ENCODE data around the gene OPCML.

The OPCML gene

GRCh38 chr11:133004369-133004768, 527.9 kb downstream of the OPCML start:
- Histone ChIP-seq H3K4me1 (ENCODE audit: control insufficient read depth in 1 of 2, insufficient read depth in 2 of 2, low read length in 2 of 2) (no peaks in the 10 kb centered on the region), H3K9ac (ENCODE audit: low read depth in 1 of 2, low read length in 2 of 2) (no peak overlapping the region), H3K27me3 (ENCODE audit: control insufficient read depth in 1 of 2, insufficient read depth in 2 of 2, low read length in 2 of 2) (peaks cover 6 to 9% of the 10 kb centered on the region in 2 donors), H3K27ac (ENCODE audit: low read depth, low read length) (no peak overlapping the region), H3K4me3 (ENCODE audit: low read depth in 1 of 2, low read length in 2 of 2) (no peak overlapping the region), H3K9me3 (ENCODE audit: control insufficient read depth in 1 of 2, low read length in 2 of 2) (peaks cover 0 to 2% of the 10 kb centered on the region in 2 donors), H3K36me3 (ENCODE audit: control insufficient read depth in 1 of 2, insufficient read depth in 2 of 2, low read length in 2 of 2) (no peaks in the 10 kb centered on the region)

- Histone ChIP-seq H3K4me3 (ENCODE audit: low read depth in 1 of 2, low read length in 2 of 2) (no peak overlapping the region), H3K27me3 (ENCODE audit: control insufficient read depth in 1 of 2, insufficient read depth in 2 of 2, low read length in 2 of 2) (peaks cover 11 to 14% of the 10 kb centered on the region in 2 donors), H3K9me3 (ENCODE audit: control insufficient read depth in 1 of 2, low read length in 2 of 2) (no peaks in the 10 kb centered on the region), H3K4me1 (ENCODE audit: control insufficient read depth in 1 of 2, insufficient read depth in 2 of 2, low read length in 2 of 2) (no peaks in the 10 kb centered on the region), H3K36me3 (ENCODE audit: control insufficient read depth in 1 of 2, insufficient read depth in 2 of 2, low read length in 2 of 2) (no peaks in the 10 kb centered on the region), H3K9ac (ENCODE audit: low read depth in 1 of 2, low read length in 2 of 2) (no peak overlapping the region), H3K27ac (ENCODE audit: low read depth, low read length) (no peak overlapping the region)
Observed at GRCh38 chr11:132999516-132999915, 532.8 kb downstream of the OPCML start.

GRCh38 chr11:132999031-132999430, 533.3 kb downstream of the OPCML start:
- Histone ChIP-seq H3K27me3 (ENCODE audit: control insufficient read depth in 1 of 2, insufficient read depth in 2 of 2, low read length in 2 of 2) (peaks cover 15 to 16% of the 10 kb centered on the region in 2 donors), H3K4me1 (ENCODE audit: control insufficient read depth in 1 of 2, insufficient read depth in 2 of 2, low read length in 2 of 2) (no peaks in the 10 kb centered on the region), H3K9me3 (ENCODE audit: control insufficient read depth in 1 of 2, low read length in 2 of 2) (no peaks in the 10 kb centered on the region), H3K36me3 (ENCODE audit: control insufficient read depth in 1 of 2, insufficient read depth in 2 of 2, low read length in 2 of 2) (no peaks in the 10 kb centered on the region), H3K9ac (ENCODE audit: low read depth in 1 of 2, low read length in 2 of 2) (no peak overlapping the region), H3K4me3 (ENCODE audit: low read depth in 1 of 2, low read length in 2 of 2) (no peak overlapping the region), H3K27ac (ENCODE audit: low read depth, low read length) (no peak overlapping the region)

- Histone ChIP-seq H3K4me1 (ENCODE audit: control insufficient read depth in 1 of 2, insufficient read depth in 2 of 2, low read length in 2 of 2) (no peaks in the 10 kb centered on the region), H3K4me3 (ENCODE audit: low read depth in 1 of 2, low read length in 2 of 2) (no peak overlapping the region), H3K27ac (ENCODE audit: low read depth, low read length) (no peak overlapping the region), H3K9ac (ENCODE audit: low read depth in 1 of 2, low read length in 2 of 2) (no peak overlapping the region), H3K27me3 (ENCODE audit: control insufficient read depth in 1 of 2, insufficient read depth in 2 of 2, low read length in 2 of 2) (peaks cover 20 to 27% of the 10 kb centered on the region in 2 donors), H3K36me3 (ENCODE audit: control insufficient read depth in 1 of 2, insufficient read depth in 2 of 2, low read length in 2 of 2) (no peaks in the 10 kb centered on the region), H3K9me3 (ENCODE audit: control insufficient read depth in 1 of 2, low read length in 2 of 2) (no peaks in the 10 kb centered on the region)
Observed at GRCh38 chr11:132997396-132997795, 534.9 kb downstream of the OPCML start.

- Histone ChIP-seq H3K9me3 (ENCODE audit: control insufficient read depth in 1 of 2, low read length in 2 of 2) (no peaks in the 10 kb centered on the region), H3K9ac (ENCODE audit: low read depth in 1 of 2, low read length in 2 of 2) (no peak overlapping the region), H3K27me3 (ENCODE audit: control insufficient read depth in 1 of 2, insufficient read depth in 2 of 2, low read length in 2 of 2) (peaks cover 20 to 27% of the 10 kb centered on the region in 2 donors), H3K4me1 (ENCODE audit: control insufficient read depth in 1 of 2, insufficient read depth in 2 of 2, low read length in 2 of 2) (no peaks in the 10 kb centered on the region), H3K4me3 (ENCODE audit: low read depth in 1 of 2, low read length in 2 of 2) (no peak overlapping the region), H3K27ac (ENCODE audit: low read depth, low read length) (no peak overlapping the region), H3K36me3 (ENCODE audit: control insufficient read depth in 1 of 2, insufficient read depth in 2 of 2, low read length in 2 of 2) (no peaks in the 10 kb centered on the region)
Observed at GRCh38 chr11:132994966-132995365, 537.3 kb downstream of the OPCML start.

- no peak overlapping the region for H3K9ac ChIP-seq (ENCODE audit: low read depth in 1 of 2, low read length in 2 of 2)
- peaks cover 20 to 26% of the 10 kb centered on the region in 2 donors for H3K27me3 ChIP-seq (ENCODE audit: control insufficient read depth in 1 of 2, insufficient read depth in 2 of 2, low read length in 2 of 2)
- no peaks in the 10 kb centered on the region for H3K36me3 ChIP-seq (ENCODE audit: control insufficient read depth in 1 of 2, insufficient read depth in 2 of 2, low read length in 2 of 2)
- H3K4me1 ChIP-seq (ENCODE audit: control insufficient read depth in 1 of 2, insufficient read depth in 2 of 2, low read length in 2 of 2), result no peaks in the 10 kb centered on the region
- H3K4me3 ChIP-seq (ENCODE audit: low read depth in 1 of 2, low read length in 2 of 2), result no peak overlapping the region
- no peak overlapping the region for H3K27ac ChIP-seq (ENCODE audit: low read depth, low read length)
- no peaks in the 10 kb centered on the region for H3K9me3 ChIP-seq (ENCODE audit: control insufficient read depth in 1 of 2, low read length in 2 of 2)
Observed at GRCh38 chr11:132993991-132994502, 538.3 kb downstream of the OPCML start.

GRCh38 chr11:132992838-132993631, 539.3 kb downstream of the OPCML start:
- peaks cover 20 to 24% of the 10 kb centered on the region in 2 donors for H3K27me3 ChIP-seq (ENCODE audit: control insufficient read depth in 1 of 2, insufficient read depth in 2 of 2, low read length in 2 of 2)
- H3K4me3 ChIP-seq (ENCODE audit: low read depth in 1 of 2, low read length in 2 of 2), result no peak overlapping the region
- no peaks in the 10 kb centered on the region for H3K4me1 ChIP-seq (ENCODE audit: control insufficient read depth in 1 of 2, insufficient read depth in 2 of 2, low read length in 2 of 2)
- no peaks in the 10 kb centered on the region for H3K9me3 ChIP-seq (ENCODE audit: control insufficient read depth in 1 of 2, low read length in 2 of 2)
- H3K36me3 ChIP-seq (ENCODE audit: control insufficient read depth in 1 of 2, insufficient read depth in 2 of 2, low read length in 2 of 2), result no peaks in the 10 kb centered on the region
- H3K9ac ChIP-seq (ENCODE audit: low read depth in 1 of 2, low read length in 2 of 2), result no peak overlapping the region
- no peak overlapping the region for H3K27ac ChIP-seq (ENCODE audit: low read depth, low read length)

GRCh38 chr11:132988411-132988810, 543.9 kb downstream of the OPCML start:
- Histone ChIP-seq H3K4me1 (ENCODE audit: control insufficient read depth in 1 of 2, insufficient read depth in 2 of 2, low read length in 2 of 2) (no peaks in the 10 kb centered on the region), H3K9me3 (ENCODE audit: control insufficient read depth in 1 of 2, low read length in 2 of 2) (no peaks in the 10 kb centered on the region), H3K4me3 (ENCODE audit: low read depth in 1 of 2, low read length in 2 of 2) (no peak overlapping the region), H3K36me3 (ENCODE audit: control insufficient read depth in 1 of 2, insufficient read depth in 2 of 2, low read length in 2 of 2) (no peaks in the 10 kb centered on the region), H3K27me3 (ENCODE audit: control insufficient read depth in 1 of 2, insufficient read depth in 2 of 2, low read length in 2 of 2) (peaks cover 6 to 7% of the 10 kb centered on the region in 2 donors), H3K9ac (ENCODE audit: low read depth in 1 of 2, low read length in 2 of 2) (no peak overlapping the region), H3K27ac (ENCODE audit: low read depth, low read length) (no peak overlapping the region)

- no peak overlapping the region for H3K27ac ChIP-seq (ENCODE audit: low read depth, low read length)
- H3K27me3 ChIP-seq (ENCODE audit: control insufficient read depth in 1 of 2, insufficient read depth in 2 of 2, low read length in 2 of 2), result peaks cover under 1 to 2% of the 10 kb centered on the region in 2 donors
- no peaks in the 10 kb centered on the region for H3K36me3 ChIP-seq (ENCODE audit: control insufficient read depth in 1 of 2, insufficient read depth in 2 of 2, low read length in 2 of 2)
- H3K4me3 ChIP-seq (ENCODE audit: low read depth in 1 of 2, low read length in 2 of 2), result no peak overlapping the region
- no peaks in the 10 kb centered on the region for H3K4me1 ChIP-seq (ENCODE audit: control insufficient read depth in 1 of 2, insufficient read depth in 2 of 2, low read length in 2 of 2)
- H3K9ac ChIP-seq (ENCODE audit: low read depth in 1 of 2, low read length in 2 of 2), result no peak overlapping the region
- H3K9me3 ChIP-seq (ENCODE audit: control insufficient read depth in 1 of 2, low read length in 2 of 2), result no peaks in the 10 kb centered on the region
Observed at GRCh38 chr11:132987936-132988335, 544.4 kb downstream of the OPCML start.

- Histone ChIP-seq H3K36me3 (ENCODE audit: control insufficient read depth in 1 of 2, insufficient read depth in 2 of 2, low read length in 2 of 2) (no peaks in the 10 kb centered on the region), H3K27ac (ENCODE audit: low read depth, low read length) (no peak overlapping the region), H3K4me3 (ENCODE audit: low read depth in 1 of 2, low read length in 2 of 2) (no peak overlapping the region), H3K4me1 (ENCODE audit: control insufficient read depth in 1 of 2, insufficient read depth in 2 of 2, low read length in 2 of 2) (no peaks in the 10 kb centered on the region), H3K9me3 (ENCODE audit: control insufficient read depth in 1 of 2, low read length in 2 of 2) (no peaks in the 10 kb centered on the region), H3K27me3 (ENCODE audit: control insufficient read depth in 1 of 2, insufficient read depth in 2 of 2, low read length in 2 of 2) (no peaks in the 10 kb centered on the region), H3K9ac (ENCODE audit: low read depth in 1 of 2, low read length in 2 of 2) (no peak overlapping the region)
Observed at GRCh38 chr11:132983641-132983978, 548.7 kb downstream of the OPCML start.
